OCI-LY1 (cell line): ENCODE measurements around the gene CACNA1D.

Source experiments
- H2AFZ ChIP-seq: fragments of 200-600 bp; sonication (generic), shearing (Covaris generic); 2 replicates; pipeline ENCODE4 v1.6.0; 2014; ENCODE audit warnings: antibody characterized with exemption, mild to moderate bottlenecking, low read length
- H3F3A ChIP-seq: fragments of 200-600 bp; sonication (generic), shearing (Covaris generic); 2 replicates; pipeline ENCODE4 v1.6.0; 2014; ENCODE audit warnings: mild to moderate bottlenecking, antibody characterized with exemption, low read length, moderate library complexity; ENCODE audit not compliant: insufficient read depth
- H3K27ac ChIP-seq: fragments of 200-600 bp; sonication (generic); 2 replicates; pipeline ENCODE4 v1.5.1; 2014; ENCODE audit warnings: low read length, mixed run types, mild to moderate bottlenecking, low read depth; ENCODE audit not compliant: poor library complexity, severe bottlenecking
- H3K27me3 ChIP-seq: fragments of 200-600 bp; sonication (generic); 2 replicates; pipeline ENCODE4 v1.6.0; 2014; ENCODE audit warnings: antibody characterized with exemption, mild to moderate bottlenecking, low read length, moderate library complexity; ENCODE audit not compliant: insufficient read depth
- H3K36me3 ChIP-seq: fragments of 200-600 bp; sonication (generic); 2 replicates; pipeline ENCODE4 v1.6.1; 2014; ENCODE audit warnings: mild to moderate bottlenecking, antibody characterized with exemption, low read length, moderate library complexity, mixed read lengths; ENCODE audit not compliant: insufficient read depth
- H3K4me1 ChIP-seq: fragments of 200-600 bp; sonication (generic); 2 replicates; pipeline ENCODE4 v1.5.1; 2014; ENCODE audit warnings: mild to moderate bottlenecking, low read length, moderate library complexity; ENCODE audit not compliant: insufficient read depth, severe bottlenecking
- H3K4me2 ChIP-seq: fragments of 200-600 bp; sonication (generic), shearing (Covaris generic); 2 replicates; pipeline ENCODE4 v1.6.1; 2014; ENCODE audit warnings: low read length
- H3K4me3 ChIP-seq: fragments of 200-600 bp; sonication (generic); 2 replicates; pipeline ENCODE4 v1.5.1; 2014; ENCODE audit warnings: low read length, low read depth, mild to moderate bottlenecking, mixed read lengths; ENCODE audit not compliant: poor library complexity, severe bottlenecking
- H3K79me2 ChIP-seq: fragments of 200-600 bp; shearing (Covaris generic); 2 replicates; pipeline ENCODE4 v1.6.1; 2016; ENCODE audit warnings: mixed run types, low read length, mixed read lengths; ENCODE audit not compliant: insufficient read depth
- H3K9ac ChIP-seq: fragments of 200-600 bp; sonication (generic), shearing (Covaris generic); 2 replicates; pipeline ENCODE4 v1.6.1; 2014; ENCODE audit warnings: mild to moderate bottlenecking, low read length, mixed read lengths
- H3K9me2 ChIP-seq: fragments of 200-600 bp; sonication (generic), shearing (Covaris generic); 2 replicates; pipeline ENCODE4 v1.6.1; 2014; ENCODE audit warnings: low read depth, mild to moderate bottlenecking, low read length, mixed read lengths
- H3K9me3 ChIP-seq: fragments of 200-600 bp; shearing (Covaris generic); 2 replicates; pipeline ENCODE4 v1.6.1; 2014; ENCODE audit warnings: low read length, mixed read lengths
- H4K20me1 ChIP-seq: fragments of 200-600 bp; sonication (generic), shearing (Covaris generic); 2 replicates; pipeline ENCODE4 v1.6.0; 2016; ENCODE audit warnings: mild to moderate bottlenecking, low read length; ENCODE audit not compliant: insufficient read depth
- EZH2 ChIP-seq: fragments of 200-600 bp; sonication (generic), shearing (Covaris generic); IDR thresholded peaks from 2 replicates; pipeline ENCODE4 v1.8.0; 2017; ENCODE audit warnings: borderline replicate concordance, mixed run types, mild to moderate bottlenecking, antibody characterized with exemption, low read length, moderate library complexity, mixed read lengths
- TF ChIP-seq, protein P1 (sequence below): fragments of 200-600 bp; sonication (generic), shearing (Covaris generic); IDR thresholded peaks from 2 replicates; pipeline ENCODE4 v1.5.1; 2017; ENCODE audit warnings: mild to moderate bottlenecking, antibody characterized with exemption, low read length, moderate library complexity, mixed read lengths

CACNA1D gene

GRCh38 chr3:53766706-53767105, 272.3 kb downstream of the CACNA1D start:
- no peaks in the 10 kb centered on the region for H4K20me1 ChIP-seq
- H3K9me3 ChIP-seq: no peaks in the 10 kb centered on the region
- TF ChIP-seq, protein P1, sequence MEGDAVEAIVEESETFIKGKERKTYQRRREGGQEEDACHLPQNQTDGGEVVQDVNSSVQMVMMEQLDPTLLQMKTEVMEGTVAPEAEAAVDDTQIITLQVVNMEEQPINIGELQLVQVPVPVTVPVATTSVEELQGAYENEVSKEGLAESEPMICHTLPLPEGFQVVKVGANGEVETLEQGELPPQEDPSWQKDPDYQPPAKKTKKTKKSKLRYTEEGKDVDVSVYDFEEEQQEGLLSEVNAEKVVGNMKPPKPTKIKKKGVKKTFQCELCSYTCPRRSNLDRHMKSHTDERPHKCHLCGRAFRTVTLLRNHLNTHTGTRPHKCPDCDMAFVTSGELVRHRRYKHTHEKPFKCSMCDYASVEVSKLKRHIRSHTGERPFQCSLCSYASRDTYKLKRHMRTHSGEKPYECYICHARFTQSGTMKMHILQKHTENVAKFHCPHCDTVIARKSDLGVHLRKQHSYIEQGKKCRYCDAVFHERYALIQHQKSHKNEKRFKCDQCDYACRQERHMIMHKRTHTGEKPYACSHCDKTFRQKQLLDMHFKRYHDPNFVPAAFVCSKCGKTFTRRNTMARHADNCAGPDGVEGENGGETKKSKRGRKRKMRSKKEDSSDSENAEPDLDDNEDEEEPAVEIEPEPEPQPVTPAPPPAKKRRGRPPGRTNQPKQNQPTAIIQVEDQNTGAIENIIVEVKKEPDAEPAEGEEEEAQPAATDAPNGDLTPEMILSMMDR: no peak
- TF ChIP-seq EZH2: no peak
- no peak overlapping the region for H2AFZ ChIP-seq
- no peaks in the 10 kb centered on the region for H3K4me1 ChIP-seq
- no peaks in the 10 kb centered on the region for H3K36me3 ChIP-seq
- no peak overlapping the region for H3K9ac ChIP-seq
- H3K4me2 ChIP-seq: no peak overlapping the region
- no peaks in the 10 kb centered on the region; the same call in 1 of the 2 replicates for H3K27me3 ChIP-seq
- H3F3A ChIP-seq: no peaks in the 10 kb centered on the region
- no peaks in the 10 kb centered on the region for H3K9me2 ChIP-seq
- H3K79me2 ChIP-seq: no peaks in the 10 kb centered on the region
- no peak overlapping the region for H3K27ac ChIP-seq
- H3K4me3 ChIP-seq: no peak overlapping the region

DNA sequence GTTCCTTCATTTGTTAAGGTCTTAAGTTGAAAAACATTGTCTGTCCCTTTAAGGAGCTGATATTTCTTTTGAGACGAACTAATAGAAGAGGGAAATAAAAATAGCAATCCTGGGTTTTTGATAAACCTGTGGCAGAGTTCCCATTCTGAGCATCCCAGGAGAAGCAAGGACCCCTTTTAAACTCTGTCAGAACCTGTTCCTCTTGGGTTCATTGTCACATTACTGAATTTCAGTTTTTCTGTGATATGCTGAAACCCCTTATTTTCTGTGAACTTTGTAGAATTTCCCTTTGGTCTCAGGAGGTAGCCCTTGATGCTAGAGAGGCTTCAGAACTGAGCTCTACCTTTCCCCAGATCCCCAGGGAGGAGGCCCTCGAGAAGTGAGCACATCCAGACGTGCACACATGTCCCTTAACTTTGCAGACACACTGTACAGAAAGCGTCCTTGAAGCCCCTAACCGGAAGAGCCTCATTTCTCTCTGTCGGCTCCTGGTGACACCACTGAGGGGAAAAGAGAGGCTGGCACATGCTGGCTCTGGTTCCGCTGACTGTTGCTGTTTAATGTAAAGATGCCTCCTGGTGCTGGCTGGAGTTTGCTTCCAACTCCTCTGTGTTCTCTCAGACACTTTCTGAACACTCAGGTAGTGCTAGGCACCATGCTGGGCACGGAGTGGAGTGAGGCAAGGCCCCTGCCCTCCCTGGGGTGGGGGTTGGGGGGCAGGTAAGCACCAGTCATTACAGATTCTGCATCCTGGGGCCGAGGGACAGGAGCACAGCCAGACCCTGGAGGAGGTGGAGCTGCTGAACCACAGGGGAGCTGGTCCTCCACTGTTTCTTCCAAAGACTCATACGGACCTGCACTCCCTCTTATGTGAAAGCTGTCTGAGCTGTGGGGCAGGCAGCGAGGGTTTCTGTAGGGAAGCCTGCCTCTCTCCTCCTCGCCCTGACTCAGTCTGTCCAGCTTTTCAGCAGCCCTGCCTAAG, 274.4 kb downstream of the CACNA1D start:
- Histone ChIP-seq H3K9me3 (no peaks in the 10 kb centered on the region), H3K4me3 (no peak overlapping the region)

GRCh38 chr3:53772562-53772961, 278.2 kb downstream of the CACNA1D start:
- H3K9ac ChIP-seq: no peak overlapping the region
- H3K27ac ChIP-seq: no peak overlapping the region
- no peaks in the 10 kb centered on the region for H3K4me1 ChIP-seq
- no peak overlapping the region for H3K4me2 ChIP-seq
- H3K27me3 ChIP-seq: peaks cover 6% of the 10 kb centered on the region; the same call in 1 of the 2 replicates
- no peaks in the 10 kb centered on the region for H3K9me3 ChIP-seq
- H3F3A ChIP-seq: no peaks in the 10 kb centered on the region
- H3K9me2 ChIP-seq: no peaks in the 10 kb centered on the region
- H3K4me3 ChIP-seq: no peak overlapping the region
- no peak for TF ChIP-seq EZH2
- TF ChIP-seq, protein P1: no peak
- no peaks in the 10 kb centered on the region for H3K36me3 ChIP-seq
- no peak overlapping the region for H2AFZ ChIP-seq
- H4K20me1 ChIP-seq: no peaks in the 10 kb centered on the region
- no peaks in the 10 kb centered on the region for H3K79me2 ChIP-seq

More for the DNA sequence above, 274.4 kb downstream of the CACNA1D start:
- Histone ChIP-seq H2AFZ (no peak overlapping the region), H3K9me2 (no peaks in the 10 kb centered on the region), H3F3A (no peaks in the 10 kb centered on the region), H3K79me2 (no peaks in the 10 kb centered on the region), H3K27ac (no peak overlapping the region), H3K4me1 (no peaks in the 10 kb centered on the region), H3K9ac (no peak overlapping the region), H3K27me3 (no peaks in the 10 kb centered on the region; the same call in 1 of the 2 replicates), H3K36me3 (no peaks in the 10 kb centered on the region), H4K20me1 (no peaks in the 10 kb centered on the region), H3K4me2 (no peak overlapping the region)
- TF ChIP-seq EZH2: no peak
- TF ChIP-seq, protein P1: no peak
